ENCODE data around the gene MIPEP. TPM values are rescaled to one million over a fixed set of nuclear protein-coding genes. Genes with fewer than 3 reads are reported as not detected.
"Not testable (repeated sequence)": the region's sequence is repeated elsewhere in the genome, so short reads cannot be mapped to it uniquely, and the experiment has no call there.

MIPEP gene
- total RNA-seq, 1 donor from 2014 or later, result 13.0 TPM

DNA sequence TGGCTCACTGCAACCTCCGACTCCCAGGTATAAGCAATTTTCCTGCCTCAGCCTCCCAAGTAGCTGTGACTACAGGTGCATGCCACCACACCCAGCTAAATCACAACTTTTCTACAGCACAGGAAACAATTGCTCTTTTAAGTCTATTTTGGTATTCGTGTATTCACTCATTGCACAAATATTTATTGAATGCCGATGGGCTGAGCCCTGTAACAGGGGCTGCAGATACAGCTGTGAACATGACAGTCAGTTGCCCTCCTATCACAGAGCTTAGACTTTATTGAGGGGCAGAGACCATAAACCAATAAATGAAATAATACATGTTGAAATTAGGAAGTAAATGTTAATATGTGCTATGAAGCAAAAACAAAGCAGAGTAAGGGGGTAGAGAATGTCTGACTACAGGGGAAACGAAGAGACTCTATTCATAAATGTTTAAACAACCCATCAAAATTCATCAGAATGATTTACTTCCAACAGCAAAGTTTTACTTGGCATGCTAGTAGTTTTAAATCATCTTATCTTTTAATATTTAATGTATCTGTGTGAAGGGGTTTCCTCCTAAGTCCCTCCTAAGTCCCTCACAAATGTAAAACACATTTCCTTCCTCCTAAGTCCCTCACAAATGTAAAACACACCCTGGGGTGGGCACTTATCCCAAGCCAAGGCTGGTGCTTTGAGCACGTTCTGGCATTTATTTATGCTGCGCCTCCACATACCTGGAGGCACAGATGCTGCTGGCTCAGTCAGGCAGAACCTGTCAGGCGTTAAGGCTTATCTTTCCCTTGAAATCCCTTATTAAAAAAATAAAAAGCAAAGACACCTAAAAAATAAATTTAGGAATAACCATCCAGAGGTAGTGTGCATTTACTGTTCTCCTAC, 140.8 kb downstream of the MIPEP start:
- no peaks in the 10 kb centered on the region for H3K36me3 ChIP-seq (ENCODE audit: insufficient read depth, low read length)
- no peaks in the 10 kb centered on the region for H3K9me3 Mint-ChIP-seq (ENCODE audit: unreplicated experiment)
- H3K36me3 Mint-ChIP-seq (ENCODE audit: low read depth, unreplicated experiment), result peaks cover 8% of the 10 kb centered on the region

DNA sequence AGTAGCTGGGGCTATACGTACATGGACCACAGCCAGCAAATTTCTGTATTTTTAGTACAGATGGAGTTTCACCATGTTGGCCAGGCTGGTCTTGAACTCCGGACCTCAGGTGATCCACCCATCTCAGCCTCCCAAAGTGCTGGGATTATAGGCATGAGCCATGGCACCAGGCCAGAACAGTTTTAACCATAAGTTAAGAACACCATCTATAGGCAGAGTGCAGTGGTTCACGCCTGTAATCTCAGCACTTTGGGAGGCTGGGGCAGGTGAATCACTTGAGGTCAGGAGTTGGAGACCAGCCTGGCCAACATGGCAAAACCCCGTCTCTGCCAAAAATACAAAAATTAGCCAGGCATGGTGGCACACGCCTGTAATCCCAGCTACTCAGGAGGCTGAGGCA, 143.1 kb downstream of the MIPEP start:
- not testable (repeated sequence) for H3K4me3 Mint-ChIP-seq (ENCODE audit: unreplicated experiment); DNase-seq (ENCODE audit: low read depth); H3K4me3 ChIP-seq (ENCODE audit: insufficient read depth, low read depth, low read length); H3K27ac Mint-ChIP-seq (ENCODE audit: unreplicated experiment); FAIRE-seq; H3K9ac ChIP-seq (ENCODE audit: low read length); H3K79me2 ChIP-seq (ENCODE audit: insufficient read depth, low read length); H3K9me3 Mint-ChIP-seq (ENCODE audit: unreplicated experiment); H3K4me2 ChIP-seq (ENCODE audit: low read length); H3K36me3 Mint-ChIP-seq (ENCODE audit: low read depth, unreplicated experiment); H2AFZ ChIP-seq (ENCODE audit: low read depth, low read length); H3K27me3 Mint-ChIP-seq (ENCODE audit: low read depth, unreplicated experiment); H3K9me3 ChIP-seq (ENCODE audit: insufficient read depth, low read depth, low read length); H3K36me3 ChIP-seq (ENCODE audit: insufficient read depth, low read length); H3K27me3 ChIP-seq (ENCODE audit: insufficient read depth, low read length); H3K27ac ChIP-seq (ENCODE audit: low read depth, low read length); H4K20me1 ChIP-seq (ENCODE audit: insufficient read depth, low read length)
- peaks cover 18% of the 10 kb centered on the region for H3K4me1 ChIP-seq (ENCODE audit: insufficient read depth, low read length)
- H3K4me1 Mint-ChIP-seq (ENCODE audit: low read depth, unreplicated experiment), result peaks cover 22% of the 10 kb centered on the region

More for the DNA sequence above, 140.8 kb downstream of the MIPEP start:
- H3K9ac ChIP-seq (ENCODE audit: low read length), result no peak overlapping the region
- Mint-ChIP-seq H3K27me3 (ENCODE audit: low read depth, unreplicated experiment) (no peaks in the 10 kb centered on the region), H3K4me3 (ENCODE audit: unreplicated experiment) (peak overlapping the region; percentile 14), H3K27ac (ENCODE audit: unreplicated experiment) (no peak overlapping the region), H3K4me1 (ENCODE audit: low read depth, unreplicated experiment) (peaks cover 22% of the 10 kb centered on the region)
- DNase-seq (ENCODE audit: low read depth) (no peak), FAIRE-seq (no peak)
- no peaks in the 10 kb centered on the region for H4K20me1 ChIP-seq (ENCODE audit: insufficient read depth, low read length)
- no peaks in the 10 kb centered on the region for H3K9me3 ChIP-seq (ENCODE audit: insufficient read depth, low read depth, low read length)
- no peak overlapping the region for H3K4me2 ChIP-seq (ENCODE audit: low read length)
- H3K27ac ChIP-seq (ENCODE audit: low read depth, low read length), result peak overlapping the region; percentile 14
- no peak overlapping the region for H3K4me3 ChIP-seq (ENCODE audit: insufficient read depth, low read depth, low read length)
- H3K79me2 ChIP-seq (ENCODE audit: insufficient read depth, low read length), result no peaks in the 10 kb centered on the region
- no peak for TF ChIP-seq EZH2 (IDR thresholded peaks at IDR 0.05; ENCODE audit: insufficient read depth, low read length)
- TF ChIP-seq, protein P1, sequence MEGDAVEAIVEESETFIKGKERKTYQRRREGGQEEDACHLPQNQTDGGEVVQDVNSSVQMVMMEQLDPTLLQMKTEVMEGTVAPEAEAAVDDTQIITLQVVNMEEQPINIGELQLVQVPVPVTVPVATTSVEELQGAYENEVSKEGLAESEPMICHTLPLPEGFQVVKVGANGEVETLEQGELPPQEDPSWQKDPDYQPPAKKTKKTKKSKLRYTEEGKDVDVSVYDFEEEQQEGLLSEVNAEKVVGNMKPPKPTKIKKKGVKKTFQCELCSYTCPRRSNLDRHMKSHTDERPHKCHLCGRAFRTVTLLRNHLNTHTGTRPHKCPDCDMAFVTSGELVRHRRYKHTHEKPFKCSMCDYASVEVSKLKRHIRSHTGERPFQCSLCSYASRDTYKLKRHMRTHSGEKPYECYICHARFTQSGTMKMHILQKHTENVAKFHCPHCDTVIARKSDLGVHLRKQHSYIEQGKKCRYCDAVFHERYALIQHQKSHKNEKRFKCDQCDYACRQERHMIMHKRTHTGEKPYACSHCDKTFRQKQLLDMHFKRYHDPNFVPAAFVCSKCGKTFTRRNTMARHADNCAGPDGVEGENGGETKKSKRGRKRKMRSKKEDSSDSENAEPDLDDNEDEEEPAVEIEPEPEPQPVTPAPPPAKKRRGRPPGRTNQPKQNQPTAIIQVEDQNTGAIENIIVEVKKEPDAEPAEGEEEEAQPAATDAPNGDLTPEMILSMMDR (IDR thresholded peaks at IDR 0.05; ENCODE audit: insufficient read depth, low read depth, low read length), result no peak
- H2AFZ ChIP-seq (ENCODE audit: low read depth, low read length), result no peak overlapping the region
- no peaks in the 10 kb centered on the region for H3K27me3 ChIP-seq (ENCODE audit: insufficient read depth, low read length)
- peaks cover 34% of the 10 kb centered on the region for H3K4me1 ChIP-seq (ENCODE audit: insufficient read depth, low read length)

DNA sequence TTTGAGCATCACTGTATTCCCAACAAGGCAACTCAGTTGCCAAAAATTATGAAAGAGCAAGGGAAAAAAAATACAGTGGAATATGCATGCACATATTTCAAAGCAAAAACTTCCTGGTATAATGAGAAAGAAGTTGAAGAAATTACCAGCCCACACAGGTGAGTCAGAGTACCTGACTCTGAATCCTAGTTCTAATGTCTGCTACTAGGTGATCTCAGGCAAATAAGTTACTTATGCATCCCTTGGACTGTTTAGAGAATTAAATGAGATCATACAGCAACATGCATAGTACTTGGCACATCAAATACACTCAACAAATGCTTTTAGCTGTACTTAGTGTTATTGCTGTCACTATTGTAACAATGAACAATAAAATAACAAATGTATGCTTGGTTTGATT, 144.9 kb downstream of the MIPEP start:
- H3K9me3 ChIP-seq (ENCODE audit: insufficient read depth, low read depth, low read length), result no peaks in the 10 kb centered on the region
- no peak for DNase-seq (ENCODE audit: low read depth)
- no peaks in the 10 kb centered on the region for H4K20me1 ChIP-seq (ENCODE audit: insufficient read depth, low read length)
- no peak overlapping the region for H3K27ac ChIP-seq (ENCODE audit: low read depth, low read length)
- peaks cover under 1% of the 10 kb centered on the region for H3K4me1 ChIP-seq (ENCODE audit: insufficient read depth, low read length)
- H3K9me3 Mint-ChIP-seq (ENCODE audit: unreplicated experiment), result no peaks in the 10 kb centered on the region
- no peak overlapping the region for H3K9ac ChIP-seq (ENCODE audit: low read length)
- no peak overlapping the region for H3K4me2 ChIP-seq (ENCODE audit: low read length)
- FAIRE-seq, result no peak
- no peak overlapping the region for H3K27ac Mint-ChIP-seq (ENCODE audit: unreplicated experiment)
- H2AFZ ChIP-seq (ENCODE audit: low read depth, low read length), result no peak overlapping the region
- H3K4me1 Mint-ChIP-seq (ENCODE audit: low read depth, unreplicated experiment), result peaks cover 22% of the 10 kb centered on the region
- H3K79me2 ChIP-seq (ENCODE audit: insufficient read depth, low read length), result no peaks in the 10 kb centered on the region
- H3K36me3 Mint-ChIP-seq (ENCODE audit: low read depth, unreplicated experiment), result no peaks in the 10 kb centered on the region
- H3K27me3 ChIP-seq (ENCODE audit: insufficient read depth, low read length), result no peaks in the 10 kb centered on the region
- no peaks in the 10 kb centered on the region for H3K27me3 Mint-ChIP-seq (ENCODE audit: low read depth, unreplicated experiment)
- no peak overlapping the region for H3K4me3 Mint-ChIP-seq (ENCODE audit: unreplicated experiment)
- no peak for TF ChIP-seq EZH2 (IDR thresholded peaks at IDR 0.05; ENCODE audit: insufficient read depth, low read length)
- TF ChIP-seq, protein P1 (IDR thresholded peaks at IDR 0.05; ENCODE audit: insufficient read depth, low read depth, low read length), result no peak
- H3K36me3 ChIP-seq (ENCODE audit: insufficient read depth, low read length), result no peaks in the 10 kb centered on the region
- no peak overlapping the region for H3K4me3 ChIP-seq (ENCODE audit: insufficient read depth, low read depth, low read length)
